IMR-90 (cell line): ENCODE data around the gene YJEFN3. TPM values are rescaled to one million over a fixed set of nuclear protein-coding genes. Genes with fewer than 3 reads are reported as not detected.

Experiments
- ATAC-seq: fragments of 200-7000 bp; cut with Tn5 transposase; 2 replicates; pipeline ENCODE4 v1.9.1; 2020; ENCODE audit warnings: low read depth, mild to moderate bottlenecking, moderate library complexity
- BruUV-seq: library from RNA; stranded (reverse); fragments of 400-500 nt; replicated peaks from 2 replicates; lab custom pipeline; 2021; lab: Mats Ljungman, UMichigan
- CTCF ChIA-PET: fragments of 300-600 bp; formaldehyde crosslinking; extraction: SDS; loops from one replicate; lab custom pipeline; 2021; ENCODE audit warnings: antibody characterized with exemption; lab: Yijun Ruan, JAX
- POLR2A ChIA-PET: fragments of 300-600 bp; sonication (Branson Sonifier 250); formaldehyde crosslinking; loops from one replicate; lab custom pipeline; 2022; ENCODE audit warnings: antibody characterized with exemption; ENCODE audit not compliant: unreplicated experiment; lab: Charles Lee
- DNase-seq: peaks from one replicate; pipeline ENCODE4 v3.0.0; 2013
- H2AFZ ChIP-seq: replicated peaks from 2 replicates; pipeline ENCODE3; 2013; ENCODE audit warnings: low read length, mild to moderate bottlenecking; ENCODE audit not compliant: poor library complexity
- H2AK5ac ChIP-seq: 2 replicates; pipeline ENCODE4 v1.6.1; 2013; ENCODE audit warnings: low read depth, low read length, inconsistent platforms
- H2AK9ac ChIP-seq: replicated peaks from 2 replicates; pipeline ENCODE3; 2013; ENCODE audit warnings: mild to moderate bottlenecking, low read depth, low read length, moderate library complexity; ENCODE audit not compliant: poor library complexity
- H2BK120ac ChIP-seq: 2 replicates; pipeline ENCODE4 v1.6.1; 2013; ENCODE audit warnings: low read depth, low read length, inconsistent platforms
- H2BK15ac ChIP-seq: 3 replicates; pipeline ENCODE4 v1.6.1; 2013; ENCODE audit warnings: low read depth, low read length, inconsistent platforms
- H2BK20ac ChIP-seq: 2 replicates; pipeline ENCODE4 v1.6.1; 2013; ENCODE audit warnings: low read depth, mild to moderate bottlenecking, inconsistent platforms, low read length, moderate library complexity
- H2BK5ac ChIP-seq: 2 replicates; pipeline ENCODE4 v1.6.1; 2013; ENCODE audit warnings: mild to moderate bottlenecking, low read depth, low read length, inconsistent platforms; ENCODE audit not compliant: poor library complexity, severe bottlenecking
- H3K14ac ChIP-seq: replicated peaks from 2 replicates; pipeline ENCODE4 v1.6.1; 2013; ENCODE audit warnings: low read depth, low read length, inconsistent platforms
- H3K18ac ChIP-seq: 2 replicates; pipeline ENCODE4 v1.6.1; 2013; ENCODE audit warnings: low read depth, low read length, control low read depth
- H3K23ac ChIP-seq: 2 replicates; pipeline ENCODE4 v1.6.1; 2013; ENCODE audit warnings: low read depth, low read length, inconsistent platforms
- H3K27ac ChIP-seq: 2 replicates; pipeline ENCODE4 v1.5.1; 2013; ENCODE audit warnings: mild to moderate bottlenecking, control low read depth, low read length; ENCODE audit not compliant: insufficient read depth
- H3K27me3 ChIP-seq: 2 replicates; pipeline ENCODE4 v1.6.1; 2013; ENCODE audit warnings: low read length; ENCODE audit not compliant: control insufficient read depth, insufficient read depth
- H3K36me3 ChIP-seq: 2 replicates; pipeline ENCODE4 v1.6.1; 2013; ENCODE audit warnings: low read length, mixed read lengths; ENCODE audit not compliant: control insufficient read depth, insufficient read depth
- H3K4ac ChIP-seq: 2 replicates; pipeline ENCODE4 v1.6.1; 2013; ENCODE audit warnings: low read depth, low read length, inconsistent platforms
- H3K4me1 ChIP-seq: 2 replicates; pipeline ENCODE4 v1.6.1; 2013; ENCODE audit warnings: low read length, mixed read lengths; ENCODE audit not compliant: control insufficient read depth, insufficient read depth
- H3K4me2 ChIP-seq: 2 replicates; pipeline ENCODE4 v1.6.1; 2013; ENCODE audit warnings: low read depth, mild to moderate bottlenecking, control low read depth, low read length, moderate library complexity
- H3K4me3 ChIP-seq: 2 replicates; pipeline ENCODE4 v1.5.1; 2013; ENCODE audit warnings: low read depth, mild to moderate bottlenecking, control low read depth, low read length, moderate library complexity; ENCODE audit not compliant: insufficient read depth
- H3K56ac ChIP-seq: 2 replicates; pipeline ENCODE4 v1.6.1; 2013; ENCODE audit warnings: low read length, inconsistent platforms; ENCODE audit not compliant: insufficient read depth; ENCODE audit errors: extremely low read depth
- H3K79me1 ChIP-seq, 2 experiments: 2 replicates each; pipeline ENCODE4 v1.6.1; 2013; ENCODE audit warnings: low read length in 2 of 2, inconsistent platforms in 1 of 2, low read depth in 1 of 2
- H3K9ac ChIP-seq: 2 replicates; pipeline ENCODE4 v1.6.1; 2013; ENCODE audit warnings: low read depth, low read length, control low read depth
- H3K9me1 ChIP-seq: 2 replicates; pipeline ENCODE4 v1.6.1; 2013; ENCODE audit warnings: low read length, inconsistent platforms; ENCODE audit not compliant: insufficient read depth
- H3K9me3 ChIP-seq: 2 replicates; pipeline ENCODE4 v1.6.1; 2013; ENCODE audit warnings: low read length; ENCODE audit not compliant: control insufficient read depth, insufficient read depth
- H4K20me1 ChIP-seq: 2 replicates; pipeline ENCODE4 v1.6.1; 2013; ENCODE audit warnings: low read length, inconsistent platforms; ENCODE audit not compliant: insufficient read depth
- H4K5ac ChIP-seq: 2 replicates; pipeline ENCODE4 v1.6.1; 2013; ENCODE audit warnings: mild to moderate bottlenecking, low read depth, low read length, control low read depth
- H4K8ac ChIP-seq, 2 experiments: 2 replicates each; pipeline ENCODE4 v1.6.1; 2013; ENCODE audit warnings: low read depth in 2 of 2, low read length in 2 of 2, control low read depth in 1 of 2, inconsistent platforms in 1 of 2
- H4K91ac ChIP-seq: 2 replicates; pipeline ENCODE4 v1.6.1; 2013; ENCODE audit warnings: low read depth, low read length, inconsistent platforms; ENCODE audit not compliant: insufficient read depth
- BHLHE40 ChIP-seq: fragments of 150-350 bp; IDR thresholded peaks from 2 replicates; pipeline ENCODE4 v1.6.1; 2016; ENCODE audit warnings: mild to moderate bottlenecking, low read depth, low read length
- CEBPB ChIP-seq: IDR thresholded peaks from 2 replicates; pipeline ENCODE4 v1.6.1; 2012; ENCODE audit warnings: low read depth, low read length, improper control_type of control experiment
- CHD1 ChIP-seq: IDR thresholded peaks from 2 replicates; pipeline ENCODE4 v1.6.1; 2012; ENCODE audit warnings: low read depth, low read length, improper control_type of control experiment
- FOS ChIP-seq: fragments of 150-350 bp; IDR thresholded peaks from 2 replicates; pipeline ENCODE4 v1.6.1; 2016; ENCODE audit warnings: low read depth, low read length
- MAFK ChIP-seq: IDR thresholded peaks from 2 replicates; pipeline ENCODE4 v1.6.1; 2012; ENCODE audit warnings: low read depth, low read length, improper control_type of control experiment
- MAZ ChIP-seq: IDR thresholded peaks from 2 replicates; pipeline ENCODE4 v1.6.1; 2012; ENCODE audit warnings: low read depth, mild to moderate bottlenecking, low read length, improper control_type of control experiment, moderate library complexity, borderline replicate concordance
- MXI1 ChIP-seq: IDR thresholded peaks from 2 replicates; pipeline ENCODE4 v1.6.1; 2012; ENCODE audit warnings: low read depth, mild to moderate bottlenecking, low read length, moderate library complexity, borderline replicate concordance
- NFE2L2 ChIP-seq: fragments of 150-350 bp; IDR thresholded peaks from 2 replicates; pipeline ENCODE4 v1.6.1; 2016; ENCODE audit warnings: low read depth, mild to moderate bottlenecking, low read length
- POLR2A ChIP-seq: IDR thresholded peaks from 2 replicates; pipeline ENCODE4 v1.6.1; 2012; ENCODE audit warnings: mild to moderate bottlenecking, low read depth, low read length
- RCOR1 ChIP-seq: IDR thresholded peaks from 2 replicates; pipeline ENCODE4 v1.6.1; 2012; ENCODE audit warnings: mild to moderate bottlenecking, low read length, improper control_type of control experiment; ENCODE audit not compliant: insufficient replicate concordance
- RFX5 ChIP-seq: IDR thresholded peaks from 2 replicates; pipeline ENCODE4 v1.8.0; 2012; ENCODE audit warnings: low read depth, mild to moderate bottlenecking, low read length, moderate library complexity
- SMC3 ChIP-seq: fragments of 150-350 bp; IDR thresholded peaks from 2 replicates; pipeline ENCODE4 v1.6.1; 2016; ENCODE audit warnings: low read depth, mild to moderate bottlenecking, antibody characterized with exemption, low read length, moderate library complexity
- WGBS, 2 experiments: methylation state at CpG; one replicate each; pipeline versions ENCODE4 v1.1.5 to v1.1.7; 2013; ENCODE audit warnings: missing lambda C conversion rate in 2 of 2; ENCODE audit not compliant: insufficient read length in 1 of 2; ENCODE audit errors: extremely low coverage in 2 of 2; 5-methylcytosine and 5-hydroxymethylcytosine counted together
- dilution Hi-C: fragments of 300-500 bp; cut with HindIII; formaldehyde crosslinking; loops from one replicate; pipeline ENCODE4 v1.14.3; 2018; ENCODE audit warnings: low sequenced_read_pairs; ENCODE audit not compliant: unreplicated experiment
- in situ Hi-C: fragments of 300-500 bp; cut with MboI; formaldehyde crosslinking; loops from 3 replicates; pipeline ENCODE4 v1.14.3; 2019; ENCODE audit warnings: low sequenced_read_pairs, inconsistent platforms, mixed read lengths
- intact Hi-C: fragments of 100-400 bp; cut with micrococcal nuclease; formaldehyde crosslinking; loops from 2 replicates; pipeline ENCODE4 v1.10.0; 2022
- polyA plus RNA-seq, 3 experiments: library from polyadenylated mRNA; depleted of rRNA; stranded (reverse); fragments of >200 nt; gene quantifications; 2 replicates each; pipeline ENCODE4 v1.2.3, GENCODE V29; 2012; ENCODE audit warnings: low replicate concordance in 1 of 3
- total RNA-seq: library from RNA; depleted of rRNA; stranded (reverse); fragments of >200 nt; gene quantifications from 2 replicates; pipeline ENCODE4 v1.2.3, GENCODE V29; 2012
- TF ChIP-seq, protein P1 (sequence below): fragments of 150-350 bp; IDR thresholded peaks from 2 replicates; pipeline ENCODE4 v1.6.1; 2016; ENCODE audit warnings: low read depth, mild to moderate bottlenecking, low read length, moderate library complexity, borderline replicate concordance
- TF ChIP-seq, protein P2 (sequence below): fragments of 150-350 bp; IDR thresholded peaks from 2 replicates; pipeline ENCODE4 v1.6.1; 2017; ENCODE audit warnings: mild to moderate bottlenecking, antibody characterized with exemption, low read length, low read depth
- TF ChIP-seq, protein P3 (sequence below): conservative IDR thresholded peaks from 2 replicates; pipeline ENCODE4 v1.5.1; 2012; ENCODE audit warnings: mild to moderate bottlenecking, low read depth, low read length, improper control_type of control experiment

The YJEFN3 gene
- total and polyA plus RNA-seq, 2 of the 4 experiments (the other 2 are of a cell fraction): 0.72 to 4.0 TPM

DNA sequence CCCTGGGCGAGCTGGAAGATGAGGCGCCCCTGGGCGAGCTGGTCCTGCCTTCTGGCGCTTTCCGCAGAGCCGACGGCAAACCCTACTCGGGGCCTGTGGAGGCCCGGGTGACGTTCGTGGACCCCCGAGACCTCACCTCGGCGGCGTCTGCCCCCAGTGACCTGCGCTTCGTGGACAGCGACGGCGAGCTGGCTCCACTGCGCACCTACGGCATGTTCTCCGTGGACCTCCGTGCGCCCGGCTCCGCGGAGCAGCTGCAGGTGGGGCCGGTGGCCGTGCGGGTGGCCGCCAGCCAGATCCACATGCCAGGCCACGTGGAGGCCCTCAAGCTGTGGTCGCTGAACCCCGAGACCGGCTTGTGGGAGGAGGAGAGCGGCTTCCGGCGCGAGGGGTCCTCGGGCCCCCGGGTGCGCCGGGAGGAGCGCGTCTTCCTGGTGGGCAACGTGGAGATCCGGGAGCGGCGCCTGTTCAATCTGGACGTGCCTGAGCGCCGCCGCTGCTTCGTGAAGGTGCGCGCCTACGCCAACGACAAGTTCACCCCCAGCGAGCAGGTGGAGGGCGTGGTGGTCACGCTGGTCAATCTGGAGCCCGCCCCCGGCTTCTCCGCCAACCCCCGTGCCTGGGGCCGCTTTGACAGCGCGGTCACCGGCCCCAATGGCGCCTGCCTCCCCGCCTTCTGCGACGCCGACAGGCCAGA is 15.7 kb downstream of the YJEFN3 start:
- dilution Hi-C loops: no loop called here
- Histone ChIP-seq H2AFZ (no peak overlapping the region), H2BK120ac (no peak overlapping the region), H2AK5ac (no peak overlapping the region), H4K5ac (no peak overlapping the region), H3K18ac (no peak overlapping the region), H3K4ac (no peak overlapping the region), H3K9me3 (no peaks in the 10 kb centered on the region; the same call in 1 of the 2 replicates), H2BK5ac (no peak overlapping the region), H3K9me1 (no peaks in the 10 kb centered on the region), H3K4me2 (no peak overlapping the region), H3K56ac (no peak overlapping the region), H3K14ac (no peak overlapping the region), H4K91ac (no peak overlapping the region), H3K9ac (no peak overlapping the region), H2BK20ac (no peak overlapping the region), H4K20me1 (no peaks in the 10 kb centered on the region; the same call in 1 of the 2 replicates), H2AK9ac (no peak overlapping the region), H3K36me3 (no peaks in the 10 kb centered on the region), H4K8ac (no peak overlapping the region), H3K27me3 (peaks cover 24% of the 10 kb centered on the region; the same call in 1 of the 2 replicates), H2BK15ac (no peak overlapping the region), H3K4me3 (no peak overlapping the region), H3K23ac (no peak overlapping the region), H3K79me1 (no peaks in the 10 kb centered on the region), H3K27ac (no peak overlapping the region), H3K4me1 (no peaks in the 10 kb centered on the region)
- 89% methylated on average over 48 of the region's 75 CpGs; no CpG with 5 or more reads in 1 of the 2 experiments for WGBS, 2 experiments
- DNase-seq (no peak), ATAC-seq (no peak)
- BruUV-seq: no TSS peak
- intact Hi-C loops: no loop called here
- ChIA-PET POLR2A (no interaction called here), CTCF (interaction anchor here (1.0 to 1.1 kb wide), 2 partner anchors 10 to 12 kb away, joined by 4 to 5 read pairs; no protein-coding TSS in a partner anchor)
- in situ Hi-C loops: loop anchor here (25.0 kb wide), 1 partner anchor 418 kb away; no protein-coding TSS in a partner anchor
- TF ChIP-seq, protein P1, sequence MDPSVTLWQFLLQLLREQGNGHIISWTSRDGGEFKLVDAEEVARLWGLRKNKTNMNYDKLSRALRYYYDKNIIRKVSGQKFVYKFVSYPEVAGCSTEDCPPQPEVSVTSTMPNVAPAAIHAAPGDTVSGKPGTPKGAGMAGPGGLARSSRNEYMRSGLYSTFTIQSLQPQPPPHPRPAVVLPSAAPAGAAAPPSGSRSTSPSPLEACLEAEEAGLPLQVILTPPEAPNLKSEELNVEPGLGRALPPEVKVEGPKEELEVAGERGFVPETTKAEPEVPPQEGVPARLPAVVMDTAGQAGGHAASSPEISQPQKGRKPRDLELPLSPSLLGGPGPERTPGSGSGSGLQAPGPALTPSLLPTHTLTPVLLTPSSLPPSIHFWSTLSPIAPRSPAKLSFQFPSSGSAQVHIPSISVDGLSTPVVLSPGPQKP: no peak
- TF ChIP-seq, protein P2, sequence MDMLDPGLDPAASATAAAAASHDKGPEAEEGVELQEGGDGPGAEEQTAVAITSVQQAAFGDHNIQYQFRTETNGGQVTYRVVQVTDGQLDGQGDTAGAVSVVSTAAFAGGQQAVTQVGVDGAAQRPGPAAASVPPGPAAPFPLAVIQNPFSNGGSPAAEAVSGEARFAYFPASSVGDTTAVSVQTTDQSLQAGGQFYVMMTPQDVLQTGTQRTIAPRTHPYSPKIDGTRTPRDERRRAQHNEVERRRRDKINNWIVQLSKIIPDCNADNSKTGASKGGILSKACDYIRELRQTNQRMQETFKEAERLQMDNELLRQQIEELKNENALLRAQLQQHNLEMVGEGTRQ: no peak
- no peak for TF ChIP-seq CEBPB
- TF ChIP-seq SMC3: no peak
- TF ChIP-seq MXI1: no peak
- no peak for TF ChIP-seq RCOR1
- no peak for TF ChIP-seq BHLHE40
- no peak for TF ChIP-seq RFX5
- TF ChIP-seq FOS: no peak
- no peak for TF ChIP-seq NFE2L2
- no peak for TF ChIP-seq POLR2A
- no peak for TF ChIP-seq MAFK
- TF ChIP-seq, protein P3, sequence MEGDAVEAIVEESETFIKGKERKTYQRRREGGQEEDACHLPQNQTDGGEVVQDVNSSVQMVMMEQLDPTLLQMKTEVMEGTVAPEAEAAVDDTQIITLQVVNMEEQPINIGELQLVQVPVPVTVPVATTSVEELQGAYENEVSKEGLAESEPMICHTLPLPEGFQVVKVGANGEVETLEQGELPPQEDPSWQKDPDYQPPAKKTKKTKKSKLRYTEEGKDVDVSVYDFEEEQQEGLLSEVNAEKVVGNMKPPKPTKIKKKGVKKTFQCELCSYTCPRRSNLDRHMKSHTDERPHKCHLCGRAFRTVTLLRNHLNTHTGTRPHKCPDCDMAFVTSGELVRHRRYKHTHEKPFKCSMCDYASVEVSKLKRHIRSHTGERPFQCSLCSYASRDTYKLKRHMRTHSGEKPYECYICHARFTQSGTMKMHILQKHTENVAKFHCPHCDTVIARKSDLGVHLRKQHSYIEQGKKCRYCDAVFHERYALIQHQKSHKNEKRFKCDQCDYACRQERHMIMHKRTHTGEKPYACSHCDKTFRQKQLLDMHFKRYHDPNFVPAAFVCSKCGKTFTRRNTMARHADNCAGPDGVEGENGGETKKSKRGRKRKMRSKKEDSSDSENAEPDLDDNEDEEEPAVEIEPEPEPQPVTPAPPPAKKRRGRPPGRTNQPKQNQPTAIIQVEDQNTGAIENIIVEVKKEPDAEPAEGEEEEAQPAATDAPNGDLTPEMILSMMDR: no peak
- no peak for TF ChIP-seq CHD1
- no peak for TF ChIP-seq MAZ
